Measurements from ENCODE around the gene RGPD3. TPM values are rescaled to one million over a fixed set of nuclear protein-coding genes. Genes with fewer than 3 reads are reported as not detected.

The RGPD3 gene
- polyA plus RNA-seq, 4 donors = 0.27 to 0.46 (median 0.42) TPM

GRCh38 chr2:106344302-106344701 is 123.9 kb downstream of the RGPD3 start:
- no peak for DNase-seq (ENCODE audit: low read depth in 4 of 4, low spot score in 2 of 4)

GRCh38 chr2:106343274-106343673 is 124.9 kb downstream of the RGPD3 start:
- no peak for DNase-seq (ENCODE audit: low read depth in 4 of 4, low spot score in 2 of 4)

GRCh38 chr2:106342831-106343251 is 125.4 kb downstream of the RGPD3 start:
- DNase-seq (ENCODE audit: low read depth in 4 of 4, low spot score in 2 of 4) = no peak

GRCh38 chr2:106341666-106342065 is 126.5 kb downstream of the RGPD3 start:
- DNase-seq (ENCODE audit: low read depth in 4 of 4, low spot score in 2 of 4) = no peak

Other genes with a start within 250 kb of the RGPD3 start
- gene CD8B2, start 19.0 kb upstream of the RGPD3 start, polyA plus RNA-seq (ENCODE audit: insufficient read length in 4 of 4) = under 1 TPM; 0.13 to 0.24 (median 0.21) TPM

Data from left renal cortex interstitium (tissue), 4 donors.